H1 (cell line): ENCODE results near the gene HGFAC.

ENCODE experiments used
- ASH2L ChIP-seq: fragments of 200-600, 300-600 bp; sonication (generic); IDR thresholded peaks from one replicate; pipeline ENCODE4 v1.7.1; 2017; ENCODE audit warnings: low read length
- ATF2 ChIP-seq: IDR thresholded peaks from 2 replicates; pipeline ENCODE4 v1.6.1; 2012; ENCODE audit warnings: low read length, inconsistent platforms
- ATF3 ChIP-seq: IDR thresholded peaks from 2 replicates; pipeline ENCODE4 v1.6.1; 2011; ENCODE audit warnings: low read depth, mild to moderate bottlenecking, low read length; ENCODE audit not compliant: insufficient read depth
- CHD2 ChIP-seq: IDR thresholded peaks from 2 replicates; pipeline ENCODE4 v1.6.1; 2012; ENCODE audit warnings: low read length, improper control_type of control experiment
- CREB1 ChIP-seq: IDR thresholded peaks from 2 replicates; pipeline ENCODE4 v1.6.1; 2012; ENCODE audit warnings: inconsistent platforms
- EP300 ChIP-seq, 2 experiments: IDR thresholded peaks; 1 replicate in 1 of 2; 2 replicates in 1 of 2; pipeline ENCODE4 v1.6.1; 2011 to 2012; ENCODE audit warnings: low read depth in 2 of 2, low read length in 2 of 2, mild to moderate bottlenecking in 2 of 2, borderline replicate concordance in 1 of 2, inconsistent platforms in 1 of 2, moderate library complexity in 1 of 2
- EZH2 ChIP-seq: fragments of 200-600 bp; sonication (generic); IDR thresholded peaks from 2 replicates; pipeline ENCODE4 v1.7.1; 2012; ENCODE audit warnings: low read depth, mild to moderate bottlenecking, moderate library complexity, low read length, inconsistent platforms; ENCODE audit not compliant: severe bottlenecking
- HDAC2 ChIP-seq, 2 experiments: fragments of 300-600 bp in 1 of 2; sonication (generic) in 1 of 2; IDR thresholded peaks; 2 replicates each; pipeline ENCODE4 v1.6.1; 2011 to 2012; ENCODE audit warnings: low read depth in 2 of 2, low read length in 2 of 2, mild to moderate bottlenecking in 2 of 2, moderate library complexity in 2 of 2, borderline replicate concordance in 1 of 2, inconsistent platforms in 1 of 2
- HDAC6 ChIP-seq: IDR thresholded peaks from one replicate; pipeline ENCODE4 v1.7.1; 2012; ENCODE audit warnings: low read depth, mild to moderate bottlenecking, inconsistent platforms, low read length, moderate library complexity
- POLR2A ChIP-seq, 2 experiments: IDR thresholded peaks; 1 replicate in 1 of 2; 2 replicates in 1 of 2; pipeline ENCODE4 v1.6.1; 2011; ENCODE audit warnings: low read depth in 2 of 2, low read length in 2 of 2, mild to moderate bottlenecking in 2 of 2; ENCODE audit errors: control extremely low read depth in 1 of 2
- RFX5 ChIP-seq: IDR thresholded peaks from 2 replicates; pipeline ENCODE4 v1.6.1; 2011; ENCODE audit warnings: low read depth, low read length, improper control_type of control experiment, borderline replicate concordance
- SP1 ChIP-seq: IDR thresholded peaks from 2 replicates; pipeline ENCODE4 v1.6.1; 2011; ENCODE audit warnings: low read depth, low read length
- TF ChIP-seq, protein P1 (sequence below), 3 experiments: IDR thresholded peaks; 1 replicate in 2 of 3; 2 replicates in 1 of 3; pipeline versions ENCODE4 v1.5.1 to v1.6.1; 2011; ENCODE audit warnings: low read length in 3 of 3, mild to moderate bottlenecking in 3 of 3, inconsistent platforms in 2 of 3, low read depth in 1 of 3, moderate library complexity in 1 of 3; ENCODE audit not compliant: insufficient read depth in 1 of 3; ENCODE audit errors: control extremely low read depth in 1 of 3

- no peak for TF ChIP-seq HDAC6
- no peak for TF ChIP-seq CHD2
- TF ChIP-seq, protein P1, sequence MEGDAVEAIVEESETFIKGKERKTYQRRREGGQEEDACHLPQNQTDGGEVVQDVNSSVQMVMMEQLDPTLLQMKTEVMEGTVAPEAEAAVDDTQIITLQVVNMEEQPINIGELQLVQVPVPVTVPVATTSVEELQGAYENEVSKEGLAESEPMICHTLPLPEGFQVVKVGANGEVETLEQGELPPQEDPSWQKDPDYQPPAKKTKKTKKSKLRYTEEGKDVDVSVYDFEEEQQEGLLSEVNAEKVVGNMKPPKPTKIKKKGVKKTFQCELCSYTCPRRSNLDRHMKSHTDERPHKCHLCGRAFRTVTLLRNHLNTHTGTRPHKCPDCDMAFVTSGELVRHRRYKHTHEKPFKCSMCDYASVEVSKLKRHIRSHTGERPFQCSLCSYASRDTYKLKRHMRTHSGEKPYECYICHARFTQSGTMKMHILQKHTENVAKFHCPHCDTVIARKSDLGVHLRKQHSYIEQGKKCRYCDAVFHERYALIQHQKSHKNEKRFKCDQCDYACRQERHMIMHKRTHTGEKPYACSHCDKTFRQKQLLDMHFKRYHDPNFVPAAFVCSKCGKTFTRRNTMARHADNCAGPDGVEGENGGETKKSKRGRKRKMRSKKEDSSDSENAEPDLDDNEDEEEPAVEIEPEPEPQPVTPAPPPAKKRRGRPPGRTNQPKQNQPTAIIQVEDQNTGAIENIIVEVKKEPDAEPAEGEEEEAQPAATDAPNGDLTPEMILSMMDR (IDR thresholded peaks at IDR 0.05; ENCODE audit: control extremely low read depth in 1 of 3, insufficient read depth in 1 of 3, low read depth in 1 of 3, low read length in 3 of 3), result no peak
- TF ChIP-seq HDAC2 (IDR thresholded peaks at IDR 0.05; ENCODE audit: borderline replicate concordance in 1 of 2, low read depth in 2 of 2, low read length in 2 of 2), result no peak
- TF ChIP-seq EP300 (IDR thresholded peaks at IDR 0.05; ENCODE audit: borderline replicate concordance in 1 of 2, low read depth in 2 of 2, low read length in 2 of 2), result no peak
- no peak for TF ChIP-seq POLR2A (IDR thresholded peaks at IDR 0.05; ENCODE audit: control extremely low read depth in 1 of 2, low read depth in 2 of 2, low read length in 2 of 2)
- no peak for TF ChIP-seq ASH2L
- TF ChIP-seq ATF3, result no peak
- TF ChIP-seq SP1, result no peak
- no peak for TF ChIP-seq EZH2
- TF ChIP-seq RFX5, result no peak
- no peak for TF ChIP-seq ATF2
- TF ChIP-seq CREB1, result no peak
Observed at GRCh38 chr4:3479358-3480101, 37.8 kb downstream of the HGFAC start.
